ENCODE data around the gene FOXA2. TPM values are rescaled to one million over a fixed set of nuclear protein-coding genes. Genes with fewer than 3 reads are reported as not detected.

The FOXA2 gene
- total and polyA plus RNA-seq, 2 of the 13 experiments (the other 11 are each of a cell fraction or from before 2014, with no cell fraction given) = 8.8 to 12.2 TPM

DNA sequence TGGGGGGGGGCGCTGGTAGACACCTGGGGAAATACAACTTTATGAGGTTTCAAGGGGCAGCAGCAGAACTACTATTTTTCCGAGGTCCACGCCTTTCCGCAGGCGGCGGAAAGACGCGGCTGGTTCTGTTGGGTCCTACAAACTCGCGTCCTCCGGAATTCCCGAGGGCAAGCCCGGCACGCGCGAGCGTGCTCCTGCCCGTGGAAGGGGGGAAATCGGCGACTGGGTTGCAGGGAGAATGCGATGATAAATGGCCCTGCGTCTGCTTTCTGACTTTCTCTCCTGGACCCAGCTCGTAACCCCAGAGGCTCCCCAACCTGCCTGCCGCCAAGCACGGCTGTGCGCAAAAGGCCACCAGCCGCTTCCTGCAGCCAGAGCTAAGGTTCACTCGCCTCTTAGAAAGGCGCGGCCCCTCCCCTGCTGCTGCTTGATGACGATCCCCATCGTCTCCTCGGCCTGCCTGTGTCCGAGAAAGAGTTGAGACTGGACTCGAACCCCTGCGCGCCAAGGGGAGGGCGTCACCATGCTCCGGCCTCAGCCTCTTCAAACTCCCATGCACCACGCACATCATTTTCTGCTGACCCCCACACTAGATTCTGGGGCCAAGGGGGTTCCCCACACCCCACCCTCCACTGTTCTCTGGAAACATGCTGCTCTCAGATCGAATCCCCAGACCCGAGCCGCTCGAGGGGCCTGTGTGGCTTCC lies 6.7 kb downstream of the FOXA2 start (continued):
- TF ChIP-seq, protein P1, sequence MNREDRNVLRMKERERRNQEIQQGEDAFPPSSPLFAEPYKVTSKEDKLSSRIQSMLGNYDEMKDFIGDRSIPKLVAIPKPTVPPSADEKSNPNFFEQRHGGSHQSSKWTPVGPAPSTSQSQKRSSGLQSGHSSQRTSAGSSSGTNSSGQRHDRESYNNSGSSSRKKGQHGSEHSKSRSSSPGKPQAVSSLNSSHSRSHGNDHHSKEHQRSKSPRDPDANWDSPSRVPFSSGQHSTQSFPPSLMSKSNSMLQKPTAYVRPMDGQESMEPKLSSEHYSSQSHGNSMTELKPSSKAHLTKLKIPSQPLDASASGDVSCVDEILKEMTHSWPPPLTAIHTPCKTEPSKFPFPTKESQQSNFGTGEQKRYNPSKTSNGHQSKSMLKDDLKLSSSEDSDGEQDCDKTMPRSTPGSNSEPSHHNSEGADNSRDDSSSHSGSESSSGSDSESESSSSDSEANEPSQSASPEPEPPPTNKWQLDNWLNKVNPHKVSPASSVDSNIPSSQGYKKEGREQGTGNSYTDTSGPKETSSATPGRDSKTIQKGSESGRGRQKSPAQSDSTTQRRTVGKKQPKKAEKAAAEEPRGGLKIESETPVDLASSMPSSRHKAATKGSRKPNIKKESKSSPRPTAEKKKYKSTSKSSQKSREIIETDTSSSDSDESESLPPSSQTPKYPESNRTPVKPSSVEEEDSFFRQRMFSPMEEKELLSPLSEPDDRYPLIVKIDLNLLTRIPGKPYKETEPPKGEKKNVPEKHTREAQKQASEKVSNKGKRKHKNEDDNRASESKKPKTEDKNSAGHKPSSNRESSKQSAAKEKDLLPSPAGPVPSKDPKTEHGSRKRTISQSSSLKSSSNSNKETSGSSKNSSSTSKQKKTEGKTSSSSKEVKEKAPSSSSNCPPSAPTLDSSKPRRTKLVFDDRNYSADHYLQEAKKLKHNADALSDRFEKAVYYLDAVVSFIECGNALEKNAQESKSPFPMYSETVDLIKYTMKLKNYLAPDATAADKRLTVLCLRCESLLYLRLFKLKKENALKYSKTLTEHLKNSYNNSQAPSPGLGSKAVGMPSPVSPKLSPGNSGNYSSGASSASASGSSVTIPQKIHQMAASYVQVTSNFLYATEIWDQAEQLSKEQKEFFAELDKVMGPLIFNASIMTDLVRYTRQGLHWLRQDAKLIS (CRISPR knock-in tag; IDR thresholded peaks at IDR 0.05) = peak; percentile 47; the same call in 1 of the 2 replicates
- no peak for TF ChIP-seq ZFP1 (CRISPR knock-in tag; IDR thresholded peaks at IDR 0.05)
- 0 out of 2 replicates have a peak, but pooled peaks have one; percentile 2 for TF ChIP-seq ARID4A (CRISPR knock-in tag; IDR thresholded peaks at IDR 0.05; ENCODE audit: borderline replicate concordance)
- TF ChIP-seq RBM22 (optimal IDR thresholded peaks at IDR 0.05; ENCODE audit: low read length) = no peak
- TF ChIP-seq ZNF530 (CRISPR knock-in tag; IDR thresholded peaks at IDR 0.05; ENCODE audit: low read depth) = no peak
- 0 out of 2 replicates have a peak, but pooled peaks have one; percentile 24 for TF ChIP-seq STAT5B (CRISPR knock-in tag; IDR thresholded peaks at IDR 0.05)
- TF ChIP-seq, protein P2, sequence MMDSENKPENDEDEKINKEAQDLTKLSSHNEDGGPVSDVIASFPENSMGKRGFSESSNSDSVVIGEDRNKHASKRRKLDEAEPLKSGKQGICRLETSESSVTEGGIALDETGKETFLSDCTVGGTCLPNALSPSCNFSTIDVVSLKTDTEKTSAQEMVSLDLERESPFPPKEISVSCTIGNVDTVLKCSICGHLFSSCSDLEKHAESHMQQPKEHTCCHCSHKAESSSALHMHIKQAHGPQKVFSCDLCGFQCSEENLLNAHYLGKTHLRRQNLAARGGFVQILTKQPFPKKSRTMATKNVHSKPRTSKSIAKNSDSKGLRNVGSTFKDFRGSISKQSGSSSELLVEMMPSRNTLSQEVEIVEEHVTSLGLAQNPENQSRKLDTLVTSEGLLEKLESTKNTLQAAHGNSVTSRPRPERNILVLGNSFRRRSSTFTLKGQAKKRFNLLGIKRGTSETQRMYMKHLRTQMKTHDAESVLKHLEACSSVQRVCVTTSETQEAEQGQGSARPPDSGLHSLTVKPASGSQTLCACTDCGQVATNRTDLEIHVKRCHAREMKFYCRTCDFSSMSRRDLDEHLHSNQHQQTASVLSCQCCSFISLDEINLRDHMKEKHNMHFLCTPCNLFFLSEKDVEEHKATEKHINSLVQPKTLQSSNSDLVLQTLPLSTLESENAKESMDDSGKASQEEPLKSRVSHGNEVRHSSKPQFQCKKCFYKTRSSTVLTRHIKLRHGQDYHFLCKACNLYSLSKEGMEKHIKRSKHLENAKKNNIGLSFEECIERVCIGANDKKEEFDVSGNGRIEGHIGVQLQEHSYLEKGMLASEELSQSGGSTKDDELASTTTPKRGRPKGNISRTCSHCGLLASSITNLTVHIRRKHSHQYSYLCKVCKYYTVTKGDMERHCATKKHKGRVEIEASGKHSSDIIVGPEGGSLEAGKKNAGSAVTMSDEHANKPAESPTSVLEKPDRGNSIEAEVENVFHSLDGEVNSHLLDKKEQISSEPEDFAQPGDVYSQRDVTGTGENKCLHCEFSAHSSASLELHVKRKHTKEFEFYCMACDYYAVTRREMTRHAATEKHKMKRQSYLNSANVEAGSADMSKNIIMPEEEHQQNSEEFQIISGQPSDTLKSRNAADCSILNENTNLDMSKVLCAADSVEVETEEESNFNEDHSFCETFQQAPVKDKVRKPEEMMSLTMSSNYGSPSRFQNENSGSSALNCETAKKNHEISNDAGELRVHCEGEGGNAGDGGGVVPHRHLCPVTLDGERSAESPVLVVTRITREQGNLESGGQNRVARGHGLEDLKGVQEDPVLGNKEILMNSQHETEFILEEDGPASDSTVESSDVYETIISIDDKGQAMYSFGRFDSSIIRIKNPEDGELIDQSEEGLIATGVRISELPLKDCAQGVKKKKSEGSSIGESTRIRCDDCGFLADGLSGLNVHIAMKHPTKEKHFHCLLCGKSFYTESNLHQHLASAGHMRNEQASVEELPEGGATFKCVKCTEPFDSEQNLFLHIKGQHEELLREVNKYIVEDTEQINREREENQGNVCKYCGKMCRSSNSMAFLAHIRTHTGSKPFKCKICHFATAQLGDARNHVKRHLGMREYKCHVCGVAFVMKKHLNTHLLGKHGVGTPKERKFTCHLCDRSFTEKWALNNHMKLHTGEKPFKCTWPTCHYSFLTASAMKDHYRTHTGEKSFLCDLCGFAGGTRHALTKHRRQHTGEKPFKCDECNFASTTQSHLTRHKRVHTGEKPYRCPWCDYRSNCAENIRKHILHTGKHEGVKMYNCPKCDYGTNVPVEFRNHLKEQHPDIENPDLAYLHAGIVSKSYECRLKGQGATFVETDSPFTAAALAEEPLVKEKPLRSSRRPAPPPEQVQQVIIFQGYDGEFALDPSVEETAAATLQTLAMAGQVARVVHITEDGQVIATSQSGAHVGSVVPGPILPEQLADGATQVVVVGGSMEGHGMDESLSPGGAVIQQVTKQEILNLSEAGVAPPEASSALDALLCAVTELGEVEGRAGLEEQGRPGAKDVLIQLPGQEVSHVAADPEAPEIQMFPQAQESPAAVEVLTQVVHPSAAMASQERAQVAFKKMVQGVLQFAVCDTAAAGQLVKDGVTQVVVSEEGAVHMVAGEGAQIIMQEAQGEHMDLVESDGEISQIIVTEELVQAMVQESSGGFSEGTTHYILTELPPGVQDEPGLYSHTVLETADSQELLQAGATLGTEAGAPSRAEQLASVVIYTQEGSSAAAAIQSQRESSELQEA (CRISPR knock-in tag; IDR thresholded peaks at IDR 0.05; ENCODE audit: not compliant biosample characterization) = peak; percentile 68
- TF ChIP-seq RCOR2 (CRISPR knock-in tag; IDR thresholded peaks at IDR 0.05) = 0 out of 2 replicates have a peak, but pooled peaks have one; percentile 28
- TF ChIP-seq SYNCRIP (IDR thresholded peaks at IDR 0.05; ENCODE audit: insufficient read depth, low read depth, low read length) = no peak
- TF ChIP-seq NONO (IDR thresholded peaks at IDR 0.05) = no peak
- TF ChIP-seq NONO (CRISPR knock-in tag; conservative IDR thresholded peaks at IDR 0.05) = no peak
- no peak; the same call in 1 of the 2 replicates for TF ChIP-seq FIP1L1 (IDR thresholded peaks at IDR 0.05; ENCODE audit: borderline replicate concordance, insufficient read depth, low read depth, low read length)
